IMR-90 (cell line): Measurements from ENCODE around the gene NKIRAS1. TPM values are rescaled to one million over a fixed set of nuclear protein-coding genes. Genes with fewer than 3 reads are reported as not detected.

ENCODE experiments used
- ATAC-seq: fragments of 200-7000 bp; cut with Tn5 transposase; 2 replicates; pipeline ENCODE4 v1.9.1; 2020; ENCODE audit warnings: low read depth, mild to moderate bottlenecking, moderate library complexity
- BruUV-seq: library from RNA; stranded (reverse); fragments of 400-500 nt; replicated peaks from 2 replicates; lab custom pipeline; 2021; lab: Mats Ljungman, UMichigan
- CTCF ChIA-PET: fragments of 300-600 bp; formaldehyde crosslinking; extraction: SDS; loops from one replicate; lab custom pipeline; 2021; ENCODE audit warnings: antibody characterized with exemption; lab: Yijun Ruan, JAX
- POLR2A ChIA-PET: fragments of 300-600 bp; sonication (Branson Sonifier 250); formaldehyde crosslinking; loops from one replicate; lab custom pipeline; 2022; ENCODE audit warnings: antibody characterized with exemption; ENCODE audit not compliant: unreplicated experiment; lab: Charles Lee
- DNase-seq: peaks from one replicate; pipeline ENCODE4 v3.0.0; 2013
- H2AFZ ChIP-seq: replicated peaks from 2 replicates; pipeline ENCODE3; 2013; ENCODE audit warnings: low read length, mild to moderate bottlenecking; ENCODE audit not compliant: poor library complexity
- H2AK5ac ChIP-seq: 2 replicates; pipeline ENCODE4 v1.6.1; 2013; ENCODE audit warnings: low read depth, low read length, inconsistent platforms
- H2AK9ac ChIP-seq: replicated peaks from 2 replicates; pipeline ENCODE3; 2013; ENCODE audit warnings: mild to moderate bottlenecking, low read depth, low read length, moderate library complexity; ENCODE audit not compliant: poor library complexity
- H2BK120ac ChIP-seq: 2 replicates; pipeline ENCODE4 v1.6.1; 2013; ENCODE audit warnings: low read depth, low read length, inconsistent platforms
- H2BK15ac ChIP-seq: 3 replicates; pipeline ENCODE4 v1.6.1; 2013; ENCODE audit warnings: low read depth, low read length, inconsistent platforms
- H2BK20ac ChIP-seq: 2 replicates; pipeline ENCODE4 v1.6.1; 2013; ENCODE audit warnings: low read depth, mild to moderate bottlenecking, inconsistent platforms, low read length, moderate library complexity
- H2BK5ac ChIP-seq: 2 replicates; pipeline ENCODE4 v1.6.1; 2013; ENCODE audit warnings: mild to moderate bottlenecking, low read depth, low read length, inconsistent platforms; ENCODE audit not compliant: poor library complexity, severe bottlenecking
- H3K14ac ChIP-seq: replicated peaks from 2 replicates; pipeline ENCODE4 v1.6.1; 2013; ENCODE audit warnings: low read depth, low read length, inconsistent platforms
- H3K18ac ChIP-seq: 2 replicates; pipeline ENCODE4 v1.6.1; 2013; ENCODE audit warnings: low read depth, low read length, control low read depth
- H3K23ac ChIP-seq: 2 replicates; pipeline ENCODE4 v1.6.1; 2013; ENCODE audit warnings: low read depth, low read length, inconsistent platforms
- H3K27ac ChIP-seq: 2 replicates; pipeline ENCODE4 v1.5.1; 2013; ENCODE audit warnings: mild to moderate bottlenecking, control low read depth, low read length; ENCODE audit not compliant: insufficient read depth
- H3K27me3 ChIP-seq: 2 replicates; pipeline ENCODE4 v1.6.1; 2013; ENCODE audit warnings: low read length; ENCODE audit not compliant: control insufficient read depth, insufficient read depth
- H3K36me3 ChIP-seq: 2 replicates; pipeline ENCODE4 v1.6.1; 2013; ENCODE audit warnings: low read length, mixed read lengths; ENCODE audit not compliant: control insufficient read depth, insufficient read depth
- H3K4ac ChIP-seq: 2 replicates; pipeline ENCODE4 v1.6.1; 2013; ENCODE audit warnings: low read depth, low read length, inconsistent platforms
- H3K4me1 ChIP-seq: 2 replicates; pipeline ENCODE4 v1.6.1; 2013; ENCODE audit warnings: low read length, mixed read lengths; ENCODE audit not compliant: control insufficient read depth, insufficient read depth
- H3K4me2 ChIP-seq: 2 replicates; pipeline ENCODE4 v1.6.1; 2013; ENCODE audit warnings: low read depth, mild to moderate bottlenecking, control low read depth, low read length, moderate library complexity
- H3K4me3 ChIP-seq: 2 replicates; pipeline ENCODE4 v1.5.1; 2013; ENCODE audit warnings: low read depth, mild to moderate bottlenecking, control low read depth, low read length, moderate library complexity; ENCODE audit not compliant: insufficient read depth
- H3K56ac ChIP-seq: 2 replicates; pipeline ENCODE4 v1.6.1; 2013; ENCODE audit warnings: low read length, inconsistent platforms; ENCODE audit not compliant: insufficient read depth; ENCODE audit errors: extremely low read depth
- H3K79me1 ChIP-seq, 2 experiments: 2 replicates each; pipeline ENCODE4 v1.6.1; 2013; ENCODE audit warnings: low read length in 2 of 2, inconsistent platforms in 1 of 2, low read depth in 1 of 2
- H3K9ac ChIP-seq: 2 replicates; pipeline ENCODE4 v1.6.1; 2013; ENCODE audit warnings: low read depth, low read length, control low read depth
- H3K9me1 ChIP-seq: 2 replicates; pipeline ENCODE4 v1.6.1; 2013; ENCODE audit warnings: low read length, inconsistent platforms; ENCODE audit not compliant: insufficient read depth
- H3K9me3 ChIP-seq: 2 replicates; pipeline ENCODE4 v1.6.1; 2013; ENCODE audit warnings: low read length; ENCODE audit not compliant: control insufficient read depth, insufficient read depth
- H4K20me1 ChIP-seq: 2 replicates; pipeline ENCODE4 v1.6.1; 2013; ENCODE audit warnings: low read length, inconsistent platforms; ENCODE audit not compliant: insufficient read depth
- H4K5ac ChIP-seq: 2 replicates; pipeline ENCODE4 v1.6.1; 2013; ENCODE audit warnings: mild to moderate bottlenecking, low read depth, low read length, control low read depth
- H4K8ac ChIP-seq, 2 experiments: 2 replicates each; pipeline ENCODE4 v1.6.1; 2013; ENCODE audit warnings: low read depth in 2 of 2, low read length in 2 of 2, control low read depth in 1 of 2, inconsistent platforms in 1 of 2
- H4K91ac ChIP-seq: 2 replicates; pipeline ENCODE4 v1.6.1; 2013; ENCODE audit warnings: low read depth, low read length, inconsistent platforms; ENCODE audit not compliant: insufficient read depth
- BHLHE40 ChIP-seq: fragments of 150-350 bp; IDR thresholded peaks from 2 replicates; pipeline ENCODE4 v1.6.1; 2016; ENCODE audit warnings: mild to moderate bottlenecking, low read depth, low read length
- CEBPB ChIP-seq: IDR thresholded peaks from 2 replicates; pipeline ENCODE4 v1.6.1; 2012; ENCODE audit warnings: low read depth, low read length, improper control_type of control experiment
- CHD1 ChIP-seq: IDR thresholded peaks from 2 replicates; pipeline ENCODE4 v1.6.1; 2012; ENCODE audit warnings: low read depth, low read length, improper control_type of control experiment
- FOS ChIP-seq: fragments of 150-350 bp; IDR thresholded peaks from 2 replicates; pipeline ENCODE4 v1.6.1; 2016; ENCODE audit warnings: low read depth, low read length
- MAFK ChIP-seq: IDR thresholded peaks from 2 replicates; pipeline ENCODE4 v1.6.1; 2012; ENCODE audit warnings: low read depth, low read length, improper control_type of control experiment
- MAZ ChIP-seq: IDR thresholded peaks from 2 replicates; pipeline ENCODE4 v1.6.1; 2012; ENCODE audit warnings: low read depth, mild to moderate bottlenecking, low read length, improper control_type of control experiment, moderate library complexity, borderline replicate concordance
- MXI1 ChIP-seq: IDR thresholded peaks from 2 replicates; pipeline ENCODE4 v1.6.1; 2012; ENCODE audit warnings: low read depth, mild to moderate bottlenecking, low read length, moderate library complexity, borderline replicate concordance
- NFE2L2 ChIP-seq: fragments of 150-350 bp; IDR thresholded peaks from 2 replicates; pipeline ENCODE4 v1.6.1; 2016; ENCODE audit warnings: low read depth, mild to moderate bottlenecking, low read length
- POLR2A ChIP-seq: IDR thresholded peaks from 2 replicates; pipeline ENCODE4 v1.6.1; 2012; ENCODE audit warnings: mild to moderate bottlenecking, low read depth, low read length
- RAD21 ChIP-seq: IDR thresholded peaks from 2 replicates; pipeline ENCODE4 v1.6.1; 2012; ENCODE audit warnings: low read length, improper control_type of control experiment
- RCOR1 ChIP-seq: IDR thresholded peaks from 2 replicates; pipeline ENCODE4 v1.6.1; 2012; ENCODE audit warnings: mild to moderate bottlenecking, low read length, improper control_type of control experiment; ENCODE audit not compliant: insufficient replicate concordance
- RFX5 ChIP-seq: IDR thresholded peaks from 2 replicates; pipeline ENCODE4 v1.8.0; 2012; ENCODE audit warnings: low read depth, mild to moderate bottlenecking, low read length, moderate library complexity
- SMC3 ChIP-seq: fragments of 150-350 bp; IDR thresholded peaks from 2 replicates; pipeline ENCODE4 v1.6.1; 2016; ENCODE audit warnings: low read depth, mild to moderate bottlenecking, antibody characterized with exemption, low read length, moderate library complexity
- dilution Hi-C: fragments of 300-500 bp; cut with HindIII; formaldehyde crosslinking; loops from one replicate; pipeline ENCODE4 v1.14.3; 2018; ENCODE audit warnings: low sequenced_read_pairs; ENCODE audit not compliant: unreplicated experiment
- in situ Hi-C: fragments of 300-500 bp; cut with MboI; formaldehyde crosslinking; loops from 3 replicates; pipeline ENCODE4 v1.14.3; 2019; ENCODE audit warnings: low sequenced_read_pairs, inconsistent platforms, mixed read lengths
- intact Hi-C: fragments of 100-400 bp; cut with micrococcal nuclease; formaldehyde crosslinking; loops from 2 replicates; pipeline ENCODE4 v1.10.0; 2022
- polyA plus RNA-seq, 3 experiments: library from polyadenylated mRNA; depleted of rRNA; stranded (reverse); fragments of >200 nt; gene quantifications; 2 replicates each; pipeline ENCODE4 v1.2.3, GENCODE V29; 2012; ENCODE audit warnings: low replicate concordance in 1 of 3
- total RNA-seq: library from RNA; depleted of rRNA; stranded (reverse); fragments of >200 nt; gene quantifications from 2 replicates; pipeline ENCODE4 v1.2.3, GENCODE V29; 2012
- TF ChIP-seq, protein P1 (sequence below): fragments of 150-350 bp; IDR thresholded peaks from 2 replicates; pipeline ENCODE4 v1.6.1; 2016; ENCODE audit warnings: low read depth, mild to moderate bottlenecking, low read length, moderate library complexity, borderline replicate concordance
- TF ChIP-seq, protein P2 (sequence below): fragments of 150-350 bp; IDR thresholded peaks from 2 replicates; pipeline ENCODE4 v1.6.1; 2017; ENCODE audit warnings: mild to moderate bottlenecking, antibody characterized with exemption, low read length, low read depth
- TF ChIP-seq, protein P3 (sequence below): conservative IDR thresholded peaks from 2 replicates; pipeline ENCODE4 v1.5.1; 2012; ENCODE audit warnings: mild to moderate bottlenecking, low read depth, low read length, improper control_type of control experiment

NKIRAS1 gene
- total and polyA plus RNA-seq, 2 of the 4 experiments (the other 2 are of a cell fraction) = 6.1 to 6.8 TPM

DNA sequence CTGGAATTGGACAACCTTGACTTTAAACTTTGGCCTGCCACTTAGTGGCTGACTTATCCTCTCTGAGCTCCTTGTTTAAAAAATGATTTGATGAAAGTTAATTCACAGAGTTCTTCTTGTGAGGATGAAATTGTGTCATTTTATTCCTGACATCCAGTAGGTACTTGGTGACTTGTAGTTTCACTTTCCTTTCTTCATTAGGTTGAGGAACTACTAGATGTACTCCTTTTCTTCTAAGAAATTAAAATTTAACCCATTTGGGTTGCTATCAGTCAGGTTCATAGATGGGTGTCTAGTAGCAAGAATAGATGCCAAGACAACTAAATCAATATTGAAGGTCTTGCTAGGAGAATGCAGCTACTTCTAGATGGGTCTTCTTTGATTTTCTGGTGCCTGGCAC lies 33.5 kb upstream of the NKIRAS1 start:
- H4K5ac ChIP-seq = no peak overlapping the region
- peaks cover 3% of the 10 kb centered on the region; the same call in 1 of the 2 replicates for H3K9me1 ChIP-seq
- no peak overlapping the region for H2AFZ ChIP-seq
- no peak overlapping the region for H2BK5ac ChIP-seq
- peaks cover 32 to 79% of the 10 kb centered on the region in 2 experiments for H3K79me1 ChIP-seq
- intact Hi-C loops (no loop called here), dilution Hi-C loops (no loop called here), in situ Hi-C loops (no loop called here)
- no peak overlapping the region for H3K4me3 ChIP-seq
- ATAC-seq (no peak), DNase-seq (no peak)
- no peak overlapping the region for H4K91ac ChIP-seq
- CTCF ChIA-PET = no interaction called here
- H3K27me3 ChIP-seq = no peaks in the 10 kb centered on the region
- TF ChIP-seq, protein P1, sequence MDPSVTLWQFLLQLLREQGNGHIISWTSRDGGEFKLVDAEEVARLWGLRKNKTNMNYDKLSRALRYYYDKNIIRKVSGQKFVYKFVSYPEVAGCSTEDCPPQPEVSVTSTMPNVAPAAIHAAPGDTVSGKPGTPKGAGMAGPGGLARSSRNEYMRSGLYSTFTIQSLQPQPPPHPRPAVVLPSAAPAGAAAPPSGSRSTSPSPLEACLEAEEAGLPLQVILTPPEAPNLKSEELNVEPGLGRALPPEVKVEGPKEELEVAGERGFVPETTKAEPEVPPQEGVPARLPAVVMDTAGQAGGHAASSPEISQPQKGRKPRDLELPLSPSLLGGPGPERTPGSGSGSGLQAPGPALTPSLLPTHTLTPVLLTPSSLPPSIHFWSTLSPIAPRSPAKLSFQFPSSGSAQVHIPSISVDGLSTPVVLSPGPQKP = no peak
- TF ChIP-seq MAZ (no peak), FOS (no peak), RAD21 (no peak), MXI1 (no peak), NFE2L2 (no peak), RFX5 (no peak), CHD1 (no peak), BHLHE40 (no peak), POLR2A (no peak), MAFK (no peak), RCOR1 (no peak), SMC3 (no peak), CEBPB (no peak)
- TF ChIP-seq, protein P2, sequence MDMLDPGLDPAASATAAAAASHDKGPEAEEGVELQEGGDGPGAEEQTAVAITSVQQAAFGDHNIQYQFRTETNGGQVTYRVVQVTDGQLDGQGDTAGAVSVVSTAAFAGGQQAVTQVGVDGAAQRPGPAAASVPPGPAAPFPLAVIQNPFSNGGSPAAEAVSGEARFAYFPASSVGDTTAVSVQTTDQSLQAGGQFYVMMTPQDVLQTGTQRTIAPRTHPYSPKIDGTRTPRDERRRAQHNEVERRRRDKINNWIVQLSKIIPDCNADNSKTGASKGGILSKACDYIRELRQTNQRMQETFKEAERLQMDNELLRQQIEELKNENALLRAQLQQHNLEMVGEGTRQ = no peak
- TF ChIP-seq, protein P3, sequence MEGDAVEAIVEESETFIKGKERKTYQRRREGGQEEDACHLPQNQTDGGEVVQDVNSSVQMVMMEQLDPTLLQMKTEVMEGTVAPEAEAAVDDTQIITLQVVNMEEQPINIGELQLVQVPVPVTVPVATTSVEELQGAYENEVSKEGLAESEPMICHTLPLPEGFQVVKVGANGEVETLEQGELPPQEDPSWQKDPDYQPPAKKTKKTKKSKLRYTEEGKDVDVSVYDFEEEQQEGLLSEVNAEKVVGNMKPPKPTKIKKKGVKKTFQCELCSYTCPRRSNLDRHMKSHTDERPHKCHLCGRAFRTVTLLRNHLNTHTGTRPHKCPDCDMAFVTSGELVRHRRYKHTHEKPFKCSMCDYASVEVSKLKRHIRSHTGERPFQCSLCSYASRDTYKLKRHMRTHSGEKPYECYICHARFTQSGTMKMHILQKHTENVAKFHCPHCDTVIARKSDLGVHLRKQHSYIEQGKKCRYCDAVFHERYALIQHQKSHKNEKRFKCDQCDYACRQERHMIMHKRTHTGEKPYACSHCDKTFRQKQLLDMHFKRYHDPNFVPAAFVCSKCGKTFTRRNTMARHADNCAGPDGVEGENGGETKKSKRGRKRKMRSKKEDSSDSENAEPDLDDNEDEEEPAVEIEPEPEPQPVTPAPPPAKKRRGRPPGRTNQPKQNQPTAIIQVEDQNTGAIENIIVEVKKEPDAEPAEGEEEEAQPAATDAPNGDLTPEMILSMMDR = no peak
- no peaks in the 10 kb centered on the region; the same call in 1 of the 2 replicates for H3K36me3 ChIP-seq
- H3K4ac ChIP-seq = no peak overlapping the region
- H3K9me3 ChIP-seq = no peaks in the 10 kb centered on the region
- H2BK20ac ChIP-seq = no peak overlapping the region
- peaks cover 76% of the 10 kb centered on the region for H4K20me1 ChIP-seq
- no peak overlapping the region for H2AK5ac ChIP-seq
- H3K56ac ChIP-seq = no peak overlapping the region
- H4K8ac ChIP-seq = no peak overlapping the region
- no peak overlapping the region for H3K18ac ChIP-seq
- H2BK120ac ChIP-seq = no peak overlapping the region
- POLR2A ChIA-PET = no interaction called here
- no peak overlapping the region for H3K9ac ChIP-seq
- no peak overlapping the region for H2AK9ac ChIP-seq
- peaks cover 11% of the 10 kb centered on the region for H3K4me1 ChIP-seq
- H3K23ac ChIP-seq = peak overlapping the region; percentile 52; the same call in 1 of the 2 replicates
- peak overlapping the region; percentile 84 for H3K4me2 ChIP-seq
- BruUV-seq = no TSS peak
- no peak overlapping the region for H3K14ac ChIP-seq
- H3K27ac ChIP-seq = no peak overlapping the region
- H2BK15ac ChIP-seq = no peak overlapping the region
